HepG2 (cell line): ENCODE measurements around the gene BATF2. TPM values are rescaled to one million over a fixed set of nuclear protein-coding genes. Genes with fewer than 3 reads are reported as not detected.

Experiments
- AHR ChIP-seq: IDR thresholded peaks from 2 replicates; pipeline ENCODE4 v1.6.1; 2018; ENCODE audit warnings: missing genetic modification reagents, missing compliant biosample characterization
- ELF3 ChIP-seq: IDR thresholded peaks from 2 replicates; pipeline ENCODE4 v1.6.1; 2016; ENCODE audit warnings: missing genetic modification reagents, missing compliant biosample characterization
- FOXO1 ChIP-seq: sonication (generic); formaldehyde crosslinking; IDR thresholded peaks from 2 replicates; pipeline ENCODE4 v1.4.0; 2020; ENCODE audit warnings: missing genetic modification reagents
- GABPB1 ChIP-seq: IDR thresholded peaks from 2 replicates; pipeline ENCODE4 v1.6.1; 2016; ENCODE audit warnings: mild to moderate bottlenecking, missing genetic modification reagents, moderate library complexity, missing compliant biosample characterization
- GPN1 ChIP-seq: sonication (generic); formaldehyde crosslinking; IDR thresholded peaks from 2 replicates; pipeline ENCODE4 v1.5.1; 2020; ENCODE audit warnings: missing genetic modification reagents, borderline replicate concordance
- GZF1 ChIP-seq: sonication (generic); formaldehyde crosslinking; IDR thresholded peaks from 2 replicates; pipeline ENCODE4 v1.5.1; 2020; ENCODE audit warnings: mild to moderate bottlenecking, missing genetic modification reagents
- HNF4A ChIP-seq: sonication (generic); formaldehyde crosslinking; IDR thresholded peaks from 2 replicates; pipeline ENCODE4 v1.4.0; 2020; ENCODE audit warnings: missing genetic modification reagents
- HOXA3 ChIP-seq: sonication (generic); formaldehyde crosslinking; IDR thresholded peaks from 2 replicates; pipeline ENCODE4 v1.5.0; 2020; ENCODE audit warnings: missing genetic modification reagents
- LCORL ChIP-seq, 2 experiments: fragments of 450-650 bp in 1 of 2; sonication (generic) in 1 of 2; formaldehyde crosslinking in 1 of 2; IDR thresholded peaks; 2 replicates each; pipeline versions ENCODE4 v1.5.0 to v1.6.1; 2017 to 2020; ENCODE audit warnings: antibody characterized with exemption in 1 of 2, missing genetic modification reagents in 1 of 2
- MIER2 ChIP-seq: IDR thresholded peaks from 2 replicates; pipeline ENCODE4 v1.6.1; 2016; ENCODE audit warnings: missing biosample characterization, missing genetic modification reagents
- MXI1 ChIP-seq: IDR thresholded peaks from 3 replicates; pipeline ENCODE4 v1.6.1; 2012; ENCODE audit warnings: low read depth, low read length, inconsistent platforms, borderline replicate concordance
- NR2C2 ChIP-seq: sonication (generic); formaldehyde crosslinking; IDR thresholded peaks from 2 replicates; pipeline ENCODE4 v1.4.0; 2020; ENCODE audit warnings: missing genetic modification reagents, mild to moderate bottlenecking, moderate library complexity, borderline replicate concordance
- NR2F2 ChIP-seq: IDR thresholded peaks from 2 replicates; pipeline ENCODE4 v1.6.1; 2012; ENCODE audit warnings: low read depth, inconsistent platforms, borderline replicate concordance
- RARA ChIP-seq: IDR thresholded peaks from 2 replicates; pipeline ENCODE4 v1.6.1; 2016; ENCODE audit warnings: missing genetic modification reagents, missing compliant biosample characterization
- RXRA ChIP-seq: sonication (generic); formaldehyde crosslinking; IDR thresholded peaks from 2 replicates; pipeline ENCODE4 v1.5.1; 2020; ENCODE audit warnings: missing genetic modification reagents
- SCMH1 ChIP-seq: sonication (generic); formaldehyde crosslinking; IDR thresholded peaks from 2 replicates; pipeline ENCODE4 v1.9.0; 2021; ENCODE audit warnings: missing genetic modification reagents, mild to moderate bottlenecking, borderline replicate concordance
- STAG1 ChIP-seq: sonication (generic); formaldehyde crosslinking; IDR thresholded peaks from 2 replicates; pipeline ENCODE4 v1.4.0; 2020; ENCODE audit warnings: missing genetic modification reagents
- THAP11 ChIP-seq: IDR thresholded peaks from 2 replicates; pipeline ENCODE4 v1.6.1; 2016; ENCODE audit warnings: missing biosample characterization, missing genetic modification reagents
- ZNF263 ChIP-seq: sonication (generic); formaldehyde crosslinking; IDR thresholded peaks from 2 replicates; pipeline ENCODE4 v1.4.0; 2020; ENCODE audit warnings: missing genetic modification reagents
- ZNF430 ChIP-seq: sonication (generic); formaldehyde crosslinking; IDR thresholded peaks from 2 replicates; pipeline ENCODE4 v1.9.0; 2021; ENCODE audit warnings: mild to moderate bottlenecking, missing genetic modification reagents
- ZNF605 ChIP-seq: sonication (generic); formaldehyde crosslinking; IDR thresholded peaks from 2 replicates; pipeline ENCODE4 v1.8.0; 2022; ENCODE audit warnings: mild to moderate bottlenecking, missing genetic modification reagents
- ZNF652 ChIP-seq: IDR thresholded peaks from 2 replicates; pipeline ENCODE4 v1.6.1; 2016; ENCODE audit warnings: low read depth, borderline replicate concordance
- ZNF775 ChIP-seq: sonication (generic); formaldehyde crosslinking; IDR thresholded peaks from 2 replicates; pipeline ENCODE4 v1.4.0; 2020; ENCODE audit warnings: missing genetic modification reagents, mild to moderate bottlenecking, moderate library complexity, borderline replicate concordance
- polyA plus RNA-seq, 8 experiments: library from polyadenylated mRNA; depleted of rRNA in 3 of 8; stranded (reverse) in 7 of 8; unstranded in 1 of 8; fragments of >200 nt; fragmentation: Illumina TruSeq in 4 of 8; extraction: Trizol in 4 of 8; gene quantifications; 2 replicates each; pipeline versions ENCODE4 v1.2.1 to v1.2.3, GENCODE V29; 2011 to 2016; ENCODE audit warnings: low read depth in 4 of 8, missing spikeins in 1 of 8, mixed read lengths in 1 of 8; ENCODE audit not compliant: insufficient read depth in 1 of 8
- total RNA-seq, 5 experiments: library from RNA; depleted of rRNA; stranded (reverse); fragments of >200 nt; fragmentation: Illumina TruSeq; extraction: Trizol; gene quantifications; 2 replicates each; pipeline ENCODE4 v1.2.3, GENCODE V29; 2016; ENCODE audit warnings: low read depth in 1 of 5
- TF ChIP-seq, protein P1 (sequence below): sonication (generic); formaldehyde crosslinking; IDR thresholded peaks from 2 replicates; pipeline ENCODE4 v1.5.0; 2020; ENCODE audit warnings: mild to moderate bottlenecking, missing genetic modification reagents
- TF ChIP-seq, protein P2 (sequence below): sonication (generic); formaldehyde crosslinking; IDR thresholded peaks from 2 replicates; pipeline ENCODE4 v1.5.0; 2020; ENCODE audit warnings: missing genetic modification reagents, mild to moderate bottlenecking, borderline replicate concordance
- TF ChIP-seq, protein P3 (sequence below): IDR thresholded peaks from 2 replicates; pipeline ENCODE4 v1.6.1; 2016; ENCODE audit warnings: missing compliant biosample characterization, missing genetic modification reagents, borderline replicate concordance

The BATF2 gene
- total and polyA plus RNA-seq, 2 of the 13 experiments (the other 11 are each of a cell fraction or from before 2014, with no cell fraction given), result 2.8 to 3.9 TPM

DNA sequence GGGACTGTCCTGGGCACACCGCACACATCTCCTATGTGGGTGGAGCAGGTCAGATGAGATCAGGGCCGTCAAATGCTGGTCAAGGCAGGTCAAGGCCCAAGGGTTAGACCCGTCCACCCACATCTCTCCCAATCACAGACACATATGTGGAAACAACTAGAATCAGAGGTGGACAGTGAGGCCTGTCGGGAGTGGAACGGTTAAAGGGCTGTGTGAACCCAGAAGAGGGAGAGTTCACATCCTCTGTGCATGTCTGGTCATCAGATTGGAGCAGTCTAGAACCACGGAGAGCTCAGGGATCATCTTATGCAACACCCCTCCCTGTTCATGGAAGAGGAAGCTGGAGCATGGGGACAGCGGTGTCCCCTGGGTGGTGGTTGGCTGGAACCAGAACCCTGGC, 23.1 kb upstream of the BATF2 start (continued):
- peak; percentile 75 for TF ChIP-seq RARA (CRISPR knock-in tag)
- no peak for TF ChIP-seq STAG1 (CRISPR knock-in tag)
- no peak for TF ChIP-seq SCMH1
- TF ChIP-seq ZNF775 (CRISPR knock-in tag), result no peak
- peak; percentile 29; the same call in 1 of the 2 replicates for TF ChIP-seq AHR (CRISPR knock-in tag)
- 0 out of 2 replicates have a peak, but pooled peaks have one; percentile 26 for TF ChIP-seq ZNF605
- TF ChIP-seq ZNF652 (CRISPR knock-in tag), result peak; percentile 93
- TF ChIP-seq RXRA (CRISPR knock-in tag), result peak; percentile 75
- TF ChIP-seq MIER2 (CRISPR knock-in tag), result peak; percentile 84
- TF ChIP-seq NR2F2, result peak; percentile 55
- TF ChIP-seq NR2C2 (CRISPR knock-in tag), result peak; percentile 36; the same call in 1 of the 2 replicates
- TF ChIP-seq LCORL (IDR thresholded peaks at IDR 0.05), result no peak
- TF ChIP-seq LCORL (CRISPR knock-in tag; IDR thresholded peaks at IDR 0.05), result peak; percentile 78
- peak; percentile 82 for TF ChIP-seq HNF4A (CRISPR knock-in tag)
- TF ChIP-seq GABPB1 (CRISPR knock-in tag), result peak; percentile 46; the same call in 1 of the 2 replicates
- 0 out of 2 replicates have a peak, but pooled peaks have one; percentile 19 for TF ChIP-seq THAP11 (CRISPR knock-in tag)
- no peak for TF ChIP-seq GPN1
- TF ChIP-seq GZF1 (CRISPR knock-in tag), result no peak
- peak; percentile 5; the same call in 1 of the 3 replicates for TF ChIP-seq MXI1
- TF ChIP-seq FOXO1 (CRISPR knock-in tag), result no peak
- TF ChIP-seq ZNF263, result 0 out of 2 replicates have a peak, but pooled peaks have one; percentile 6
- 0 out of 2 replicates have a peak, but pooled peaks have one; percentile 21 for TF ChIP-seq HOXA3 (CRISPR knock-in tag)
- TF ChIP-seq, protein P1, sequence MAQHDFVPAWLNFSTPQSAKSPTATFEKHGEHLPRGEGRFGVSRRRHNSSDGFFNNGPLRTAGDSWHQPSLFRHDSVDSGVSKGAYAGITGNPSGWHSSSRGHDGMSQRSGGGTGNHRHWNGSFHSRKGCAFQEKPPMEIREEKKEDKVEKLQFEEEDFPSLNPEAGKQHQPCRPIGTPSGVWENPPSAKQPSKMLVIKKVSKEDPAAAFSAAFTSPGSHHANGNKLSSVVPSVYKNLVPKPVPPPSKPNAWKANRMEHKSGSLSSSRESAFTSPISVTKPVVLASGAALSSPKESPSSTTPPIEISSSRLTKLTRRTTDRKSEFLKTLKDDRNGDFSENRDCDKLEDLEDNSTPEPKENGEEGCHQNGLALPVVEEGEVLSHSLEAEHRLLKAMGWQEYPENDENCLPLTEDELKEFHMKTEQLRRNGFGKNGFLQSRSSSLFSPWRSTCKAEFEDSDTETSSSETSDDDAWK (CRISPR knock-in tag), result no peak
- TF ChIP-seq, protein P2, sequence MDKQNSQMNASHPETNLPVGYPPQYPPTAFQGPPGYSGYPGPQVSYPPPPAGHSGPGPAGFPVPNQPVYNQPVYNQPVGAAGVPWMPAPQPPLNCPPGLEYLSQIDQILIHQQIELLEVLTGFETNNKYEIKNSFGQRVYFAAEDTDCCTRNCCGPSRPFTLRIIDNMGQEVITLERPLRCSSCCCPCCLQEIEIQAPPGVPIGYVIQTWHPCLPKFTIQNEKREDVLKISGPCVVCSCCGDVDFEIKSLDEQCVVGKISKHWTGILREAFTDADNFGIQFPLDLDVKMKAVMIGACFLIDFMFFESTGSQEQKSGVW (CRISPR knock-in tag), result no peak
- TF ChIP-seq ELF3 (CRISPR knock-in tag), result peak; percentile 62
- 0 out of 2 replicates have a peak, but pooled peaks have one; percentile 41 for TF ChIP-seq ZNF430 (CRISPR knock-in tag)
- TF ChIP-seq, protein P3, sequence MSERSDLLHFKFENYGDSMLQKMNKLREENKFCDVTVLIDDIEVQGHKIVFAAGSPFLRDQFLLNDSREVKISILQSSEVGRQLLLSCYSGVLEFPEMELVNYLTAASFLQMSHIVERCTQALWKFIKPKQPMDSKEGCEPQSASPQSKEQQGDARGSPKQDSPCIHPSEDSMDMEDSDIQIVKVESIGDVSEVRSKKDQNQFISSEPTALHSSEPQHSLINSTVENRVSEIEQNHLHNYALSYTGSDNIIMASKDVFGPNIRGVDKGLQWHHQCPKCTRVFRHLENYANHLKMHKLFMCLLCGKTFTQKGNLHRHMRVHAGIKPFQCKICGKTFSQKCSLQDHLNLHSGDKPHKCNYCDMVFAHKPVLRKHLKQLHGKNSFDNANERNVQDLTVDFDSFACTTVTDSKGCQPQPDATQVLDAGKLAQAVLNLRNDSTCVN (CRISPR knock-in tag), result peak; percentile 84; the same call in 1 of the 2 replicates
